GM23338 (cell line): ENCODE results near the gene DHRS7B. TPM values are rescaled to one million over a fixed set of nuclear protein-coding genes. Genes with fewer than 3 reads are reported as not detected.

ENCODE experiments used
- ATAC-seq: fragments of 200-7000 bp; cut with Tn5 transposase; 3 replicates; pipeline ENCODE4 v1.9.1; 2020
- DNase-seq: peaks from one replicate; pipeline ENCODE4 v3.0.0-alpha.2; 2015; ENCODE audit warnings: low spot score
- H2AFZ ChIP-seq: fragments of 200-600 bp; sonication (generic); 2 replicates; pipeline ENCODE4 v1.8.0; 2016; ENCODE audit warnings: antibody characterized with exemption, mild to moderate bottlenecking, moderate library complexity
- H3F3A ChIP-seq: fragments of 200-600 bp; sonication (generic); replicated peaks from 2 replicates; pipeline ENCODE4 v1.8.0; 2017; ENCODE audit warnings: antibody characterized with exemption, mixed run types, low read depth
- H3K27ac ChIP-seq: fragments of 200-600 bp; sonication (generic); 2 replicates; pipeline ENCODE4 v1.6.1; 2016; ENCODE audit warnings: low read depth
- H3K27me3 ChIP-seq: fragments of 200-600 bp; sonication (generic); 2 replicates; pipeline ENCODE4 v1.8.0; 2016; ENCODE audit warnings: mild to moderate bottlenecking, mixed run types, moderate library complexity; ENCODE audit not compliant: insufficient read depth
- H3K36me3 ChIP-seq: fragments of 200-600 bp; sonication (generic); 2 replicates; pipeline ENCODE4 v1.8.0; 2016; ENCODE audit warnings: mild to moderate bottlenecking; ENCODE audit not compliant: insufficient read depth
- H3K4me1 ChIP-seq: fragments of 200-600 bp; sonication (generic); 2 replicates; pipeline ENCODE4 v1.8.0; 2016; ENCODE audit warnings: mild to moderate bottlenecking, moderate library complexity; ENCODE audit not compliant: insufficient read depth
- H3K4me2 ChIP-seq: fragments of 200-600 bp; sonication (generic); 2 replicates; pipeline ENCODE4 v1.7.1; 2017; ENCODE audit warnings: mixed run types
- H3K4me3 ChIP-seq: fragments of 200-600 bp; sonication (generic); 2 replicates; pipeline ENCODE4 v1.6.1; 2016; ENCODE audit warnings: mixed run types
- H3K79me2 ChIP-seq: fragments of 200-600 bp; sonication (generic); replicated peaks from 2 replicates; pipeline ENCODE4 v1.8.0; 2017; ENCODE audit warnings: mild to moderate bottlenecking; ENCODE audit not compliant: insufficient read depth
- H3K9me2 ChIP-seq: fragments of 200-600 bp; sonication (generic); 2 replicates; pipeline ENCODE4 v1.8.0; 2017; ENCODE audit not compliant: insufficient read depth
- H4K20me1 ChIP-seq: fragments of 200-600 bp; sonication (generic); replicated peaks from 2 replicates; pipeline ENCODE4 v1.8.0; 2017; ENCODE audit warnings: mild to moderate bottlenecking; ENCODE audit not compliant: insufficient read depth
- H3K27ac Mint-ChIP-seq: 2 replicates; pipeline ENCODE4 v1.8.0; 2020; ENCODE audit warnings: inconsistent platforms, mild to moderate bottlenecking, moderate library complexity, mixed read lengths
- H3K27me3 Mint-ChIP-seq: 3 replicates; pipeline ENCODE4 v1.8.0; 2022; ENCODE audit warnings: low read depth, mild to moderate bottlenecking, moderate library complexity, mixed read lengths, inconsistent platforms; ENCODE audit not compliant: insufficient read depth, poor library complexity
- H3K36me3 Mint-ChIP-seq: 3 replicates; pipeline ENCODE4 v1.8.0; 2021; ENCODE audit warnings: low read depth, mild to moderate bottlenecking, inconsistent platforms, moderate library complexity, mixed read lengths
- H3K4me1 Mint-ChIP-seq: 3 replicates; pipeline ENCODE4 v1.8.0; 2020; ENCODE audit warnings: mild to moderate bottlenecking, inconsistent platforms, mixed read lengths
- H3K4me3 Mint-ChIP-seq: 3 replicates; pipeline ENCODE4 v1.8.0; 2021; ENCODE audit warnings: moderate library complexity, mild to moderate bottlenecking, inconsistent platforms, mixed read lengths
- H3K9me3 Mint-ChIP-seq: 3 replicates; pipeline ENCODE4 v1.8.0; 2020; ENCODE audit warnings: moderate library complexity, mild to moderate bottlenecking, inconsistent platforms, mixed read lengths
- CREB1 ChIP-seq: fragments of 250-450 bp; sonication (Bioruptor Pico); IDR thresholded peaks from 2 replicates; pipeline ENCODE4 v1.5.0; 2020; ENCODE audit warnings: low read depth, mild to moderate bottlenecking, moderate library complexity
- EZH2 ChIP-seq: fragments of 200-600 bp; sonication (generic); IDR thresholded peaks from one replicate; pipeline ENCODE4 v1.8.0; 2017; ENCODE audit warnings: antibody characterized with exemption, mild to moderate bottlenecking, low read depth; ENCODE audit not compliant: unreplicated experiment
- EZH2phosphoT487 ChIP-seq: fragments of 200-600 bp; sonication (generic); IDR thresholded peaks from one replicate; pipeline ENCODE4 v1.8.1; 2018; ENCODE audit warnings: antibody characterized with exemption; ENCODE audit not compliant: unreplicated experiment
- JUNB ChIP-seq: IDR thresholded peaks from one replicate; pipeline ENCODE4 v1.6.1; 2016; ENCODE audit warnings: antibody characterized with exemption; ENCODE audit not compliant: unreplicated experiment
- NANOG ChIP-seq: IDR thresholded peaks from 2 replicates; pipeline ENCODE4 v1.6.1; 2016; ENCODE audit warnings: antibody characterized with exemption, borderline replicate concordance
- STAT1 ChIP-seq: IDR thresholded peaks from one replicate; pipeline ENCODE4 v1.6.1; 2016; ENCODE audit warnings: antibody characterized with exemption; ENCODE audit not compliant: unreplicated experiment
- ZNF331 ChIP-seq: fragments of 250-450 bp; sonication (Bioruptor Pico); IDR thresholded peaks from 2 replicates; pipeline ENCODE4 v1.5.0; 2020; ENCODE audit warnings: low read depth, mild to moderate bottlenecking, moderate library complexity
- polyA plus RNA-seq: library from polyadenylated mRNA; unstranded; fragments of >200 nt; fragmentation: Nextera tagmentation; extraction: Ambion mirVana; gene quantifications from 2 replicates; pipeline ENCODE4 v1.2.1, GENCODE V29; 2016
- total RNA-seq: library from RNA; depleted of rRNA; stranded (reverse); fragments of >200 nt; shearing (Covaris generic); gene quantifications from 2 replicates; pipeline ENCODE4 v1.2.3, GENCODE V29; 2014
- TF ChIP-seq, protein P1 (sequence below): fragments of 250-450 bp; sonication (Bioruptor Pico); IDR thresholded peaks from 2 replicates; pipeline ENCODE4 v1.5.0; 2020; ENCODE audit warnings: mild to moderate bottlenecking, moderate library complexity

Gene DHRS7B
- total and polyA plus RNA-seq, 2 experiments from 2014 or later, result 26.6 to 27.9 TPM

DNA sequence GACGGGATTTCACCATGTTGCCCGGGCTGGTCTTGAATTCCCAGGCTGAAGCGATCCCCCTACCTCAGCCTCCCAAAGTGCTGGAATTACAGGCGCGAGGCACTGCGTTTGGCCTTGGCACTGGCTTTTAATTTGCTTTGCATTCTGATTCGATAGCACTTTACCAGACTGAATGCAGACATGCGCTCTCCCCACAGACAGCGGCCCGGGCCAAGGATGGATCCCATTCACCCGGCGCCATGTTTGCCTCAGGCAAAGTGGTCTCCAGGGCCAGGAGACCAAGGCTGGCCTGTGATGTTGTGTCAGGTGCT lies 41.7 kb downstream of the DHRS7B start:
- no peak for TF ChIP-seq NANOG
- no peak for TF ChIP-seq STAT1
- no peak for TF ChIP-seq JUNB
- TF ChIP-seq ZNF331 (CRISPR knock-in tag), result no peak
- no peak for TF ChIP-seq EZH2
- no peak for TF ChIP-seq EZH2phosphoT487
- no peak for TF ChIP-seq CREB1 (CRISPR knock-in tag)
- TF ChIP-seq, protein P1, sequence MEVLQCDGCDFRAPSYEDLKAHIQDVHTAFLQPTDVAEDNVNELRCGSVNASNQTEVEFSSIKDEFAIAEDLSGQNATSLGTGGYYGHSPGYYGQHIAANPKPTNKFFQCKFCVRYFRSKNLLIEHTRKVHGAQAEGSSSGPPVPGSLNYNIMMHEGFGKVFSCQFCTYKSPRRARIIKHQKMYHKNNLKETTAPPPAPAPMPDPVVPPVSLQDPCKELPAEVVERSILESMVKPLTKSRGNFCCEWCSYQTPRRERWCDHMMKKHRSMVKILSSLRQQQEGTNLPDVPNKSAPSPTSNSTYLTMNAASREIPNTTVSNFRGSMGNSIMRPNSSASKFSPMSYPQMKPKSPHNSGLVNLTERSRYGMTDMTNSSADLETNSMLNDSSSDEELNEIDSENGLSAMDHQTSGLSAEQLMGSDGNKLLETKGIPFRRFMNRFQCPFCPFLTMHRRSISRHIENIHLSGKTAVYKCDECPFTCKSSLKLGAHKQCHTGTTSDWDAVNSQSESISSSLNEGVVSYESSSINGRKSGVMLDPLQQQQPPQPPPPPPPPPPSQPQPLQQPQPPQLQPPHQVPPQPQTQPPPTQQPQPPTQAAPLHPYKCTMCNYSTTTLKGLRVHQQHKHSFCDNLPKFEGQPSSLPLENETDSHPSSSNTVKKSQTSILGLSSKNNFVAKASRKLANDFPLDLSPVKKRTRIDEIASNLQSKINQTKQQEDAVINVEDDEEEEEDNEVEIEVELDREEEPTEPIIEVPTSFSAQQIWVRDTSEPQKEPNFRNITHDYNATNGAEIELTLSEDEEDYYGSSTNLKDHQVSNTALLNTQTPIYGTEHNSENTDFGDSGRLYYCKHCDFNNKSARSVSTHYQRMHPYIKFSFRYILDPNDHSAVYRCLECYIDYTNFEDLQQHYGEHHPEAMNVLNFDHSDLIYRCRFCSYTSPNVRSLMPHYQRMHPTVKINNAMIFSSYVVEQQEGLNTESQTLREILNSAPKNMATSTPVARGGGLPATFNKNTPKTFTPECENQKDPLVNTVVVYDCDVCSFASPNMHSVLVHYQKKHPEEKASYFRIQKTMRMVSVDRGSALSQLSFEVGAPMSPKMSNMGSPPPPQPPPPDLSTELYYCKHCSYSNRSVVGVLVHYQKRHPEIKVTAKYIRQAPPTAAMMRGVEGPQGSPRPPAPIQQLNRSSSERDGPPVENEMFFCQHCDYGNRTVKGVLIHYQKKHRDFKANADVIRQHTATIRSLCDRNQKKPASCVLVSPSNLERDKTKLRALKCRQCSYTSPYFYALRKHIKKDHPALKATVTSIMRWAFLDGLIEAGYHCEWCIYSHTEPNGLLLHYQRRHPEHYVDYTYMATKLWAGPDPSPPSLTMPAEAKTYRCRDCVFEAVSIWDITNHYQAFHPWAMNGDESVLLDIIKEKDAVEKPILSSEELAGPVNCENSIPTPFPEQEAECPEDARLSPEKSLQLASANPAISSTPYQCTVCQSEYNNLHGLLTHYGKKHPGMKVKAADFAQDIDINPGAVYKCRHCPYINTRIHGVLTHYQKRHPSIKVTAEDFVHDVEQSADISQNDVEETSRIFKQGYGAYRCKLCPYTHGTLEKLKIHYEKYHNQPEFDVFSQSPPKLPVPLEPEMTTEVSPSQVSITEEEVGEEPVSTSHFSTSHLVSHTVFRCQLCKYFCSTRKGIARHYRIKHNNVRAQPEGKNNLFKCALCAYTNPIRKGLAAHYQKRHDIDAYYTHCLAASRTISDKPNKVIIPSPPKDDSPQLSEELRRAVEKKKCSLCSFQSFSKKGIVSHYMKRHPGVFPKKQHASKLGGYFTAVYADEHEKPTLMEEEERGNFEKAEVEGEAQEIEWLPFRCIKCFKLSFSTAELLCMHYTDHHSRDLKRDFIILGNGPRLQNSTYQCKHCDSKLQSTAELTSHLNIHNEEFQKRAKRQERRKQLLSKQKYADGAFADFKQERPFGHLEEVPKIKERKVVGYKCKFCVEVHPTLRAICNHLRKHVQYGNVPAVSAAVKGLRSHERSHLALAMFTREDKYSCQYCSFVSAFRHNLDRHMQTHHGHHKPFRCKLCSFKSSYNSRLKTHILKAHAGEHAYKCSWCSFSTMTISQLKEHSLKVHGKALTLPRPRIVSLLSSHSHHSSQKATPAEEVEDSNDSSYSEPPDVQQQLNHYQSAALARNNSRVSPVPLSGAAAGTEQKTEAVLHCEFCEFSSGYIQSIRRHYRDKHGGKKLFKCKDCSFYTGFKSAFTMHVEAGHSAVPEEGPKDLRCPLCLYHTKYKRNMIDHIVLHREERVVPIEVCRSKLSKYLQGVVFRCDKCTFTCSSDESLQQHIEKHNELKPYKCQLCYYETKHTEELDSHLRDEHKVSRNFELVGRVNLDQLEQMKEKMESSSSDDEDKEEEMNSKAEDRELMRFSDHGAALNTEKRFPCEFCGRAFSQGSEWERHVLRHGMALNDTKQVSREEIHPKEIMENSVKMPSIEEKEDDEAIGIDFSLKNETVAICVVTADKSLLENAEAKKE (CRISPR knock-in tag), result no peak
- Histone ChIP-seq H3K79me2 (no peaks in the 10 kb centered on the region), H4K20me1 (no peaks in the 10 kb centered on the region), H3K4me1 (no peaks in the 10 kb centered on the region), H3K36me3 (no peaks in the 10 kb centered on the region), H3K27ac (no peak overlapping the region), H2AFZ (no peak overlapping the region), H3K4me3 (no peak overlapping the region), H3K9me2 (no peaks in the 10 kb centered on the region), H3K27me3 (no peaks in the 10 kb centered on the region), H3F3A (no peaks in the 10 kb centered on the region), H3K4me2 (no peak overlapping the region)
- Mint-ChIP-seq H3K36me3 (peaks cover 7% of the 10 kb centered on the region; the same call in 2 of the 3 replicates), H3K27ac (no peak overlapping the region), H3K4me3 (no peak overlapping the region), H3K27me3 (peaks cover 7% of the 10 kb centered on the region), H3K4me1 (no peaks in the 10 kb centered on the region; the same call in 2 of the 3 replicates), H3K9me3 (no peaks in the 10 kb centered on the region)
- ATAC-seq, result no peak
- DNase-seq, result no peak

DNA sequence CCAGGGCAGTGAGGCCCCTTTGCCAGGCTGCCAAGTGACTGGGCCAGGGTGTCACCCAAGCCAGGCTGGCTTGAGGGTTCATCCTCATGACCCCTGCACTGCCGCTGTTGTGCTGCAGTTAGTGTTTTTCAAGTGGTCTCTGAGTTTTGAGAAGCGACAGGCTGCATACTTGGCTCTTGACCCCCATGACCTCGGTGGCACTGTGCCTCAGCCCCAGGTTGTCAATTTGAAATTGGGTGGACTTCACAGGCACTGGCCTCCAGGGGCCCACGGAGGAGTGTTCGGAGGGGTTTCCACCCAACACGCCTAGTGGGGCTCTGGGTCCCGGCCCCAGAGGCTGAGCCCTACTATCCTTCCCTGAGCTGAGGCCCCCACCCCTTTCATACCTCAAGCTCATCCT lies 42.7 kb downstream of the DHRS7B start:
- Histone ChIP-seq H3K9me2 (no peaks in the 10 kb centered on the region), H4K20me1 (no peaks in the 10 kb centered on the region), H2AFZ (no peak overlapping the region), H3K27me3 (no peaks in the 10 kb centered on the region), H3K4me3 (no peak overlapping the region), H3K4me1 (no peaks in the 10 kb centered on the region), H3K27ac (no peak overlapping the region), H3K36me3 (no peaks in the 10 kb centered on the region), H3F3A (no peaks in the 10 kb centered on the region), H3K79me2 (no peaks in the 10 kb centered on the region), H3K4me2 (no peak overlapping the region)
- Mint-ChIP-seq H3K4me3 (no peak overlapping the region), H3K27me3 (peaks cover 6% of the 10 kb centered on the region), H3K27ac (no peak overlapping the region), H3K9me3 (no peaks in the 10 kb centered on the region), H3K36me3 (peaks cover 9% of the 10 kb centered on the region; the same call in 2 of the 3 replicates), H3K4me1 (no peaks in the 10 kb centered on the region; the same call in 2 of the 3 replicates)
- DNase-seq, result no peak
- ATAC-seq, result no peak
- TF ChIP-seq, protein P1 (CRISPR knock-in tag), result no peak
- TF ChIP-seq STAT1, result no peak
- no peak for TF ChIP-seq NANOG
- TF ChIP-seq JUNB, result no peak
